NCI-H446 (cell line): Measurements from ENCODE around the gene TAF1C.
"Not testable (repeated sequence)": the region's sequence is repeated elsewhere in the genome, so short reads cannot be mapped to it uniquely, and the experiment has no call there.

ENCODE experiments used
- DNase-seq, 2 experiments: peaks; one replicate each; lab custom pipeline; 2025; lab: John Stamatoyannopoulos, UW

TAF1C gene, protein sequence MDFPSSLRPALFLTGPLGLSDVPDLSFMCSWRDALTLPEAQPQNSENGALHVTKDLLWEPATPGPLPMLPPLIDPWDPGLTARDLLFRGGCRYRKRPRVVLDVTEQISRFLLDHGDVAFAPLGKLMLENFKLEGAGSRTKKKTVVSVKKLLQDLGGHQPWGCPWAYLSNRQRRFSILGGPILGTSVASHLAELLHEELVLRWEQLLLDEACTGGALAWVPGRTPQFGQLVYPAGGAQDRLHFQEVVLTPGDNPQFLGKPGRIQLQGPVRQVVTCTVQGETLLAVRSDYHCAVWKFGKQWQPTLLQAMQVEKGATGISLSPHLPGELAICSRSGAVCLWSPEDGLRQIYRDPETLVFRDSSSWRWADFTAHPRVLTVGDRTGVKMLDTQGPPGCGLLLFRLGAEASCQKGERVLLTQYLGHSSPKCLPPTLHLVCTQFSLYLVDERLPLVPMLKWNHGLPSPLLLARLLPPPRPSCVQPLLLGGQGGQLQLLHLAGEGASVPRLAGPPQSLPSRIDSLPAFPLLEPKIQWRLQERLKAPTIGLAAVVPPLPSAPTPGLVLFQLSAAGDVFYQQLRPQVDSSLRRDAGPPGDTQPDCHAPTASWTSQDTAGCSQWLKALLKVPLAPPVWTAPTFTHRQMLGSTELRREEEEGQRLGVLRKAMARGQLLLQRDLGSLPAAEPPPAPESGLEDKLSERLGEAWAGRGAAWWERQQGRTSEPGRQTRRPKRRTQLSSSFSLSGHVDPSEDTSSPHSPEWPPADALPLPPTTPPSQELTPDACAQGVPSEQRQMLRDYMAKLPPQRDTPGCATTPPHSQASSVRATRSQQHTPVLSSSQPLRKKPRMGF

DNA sequence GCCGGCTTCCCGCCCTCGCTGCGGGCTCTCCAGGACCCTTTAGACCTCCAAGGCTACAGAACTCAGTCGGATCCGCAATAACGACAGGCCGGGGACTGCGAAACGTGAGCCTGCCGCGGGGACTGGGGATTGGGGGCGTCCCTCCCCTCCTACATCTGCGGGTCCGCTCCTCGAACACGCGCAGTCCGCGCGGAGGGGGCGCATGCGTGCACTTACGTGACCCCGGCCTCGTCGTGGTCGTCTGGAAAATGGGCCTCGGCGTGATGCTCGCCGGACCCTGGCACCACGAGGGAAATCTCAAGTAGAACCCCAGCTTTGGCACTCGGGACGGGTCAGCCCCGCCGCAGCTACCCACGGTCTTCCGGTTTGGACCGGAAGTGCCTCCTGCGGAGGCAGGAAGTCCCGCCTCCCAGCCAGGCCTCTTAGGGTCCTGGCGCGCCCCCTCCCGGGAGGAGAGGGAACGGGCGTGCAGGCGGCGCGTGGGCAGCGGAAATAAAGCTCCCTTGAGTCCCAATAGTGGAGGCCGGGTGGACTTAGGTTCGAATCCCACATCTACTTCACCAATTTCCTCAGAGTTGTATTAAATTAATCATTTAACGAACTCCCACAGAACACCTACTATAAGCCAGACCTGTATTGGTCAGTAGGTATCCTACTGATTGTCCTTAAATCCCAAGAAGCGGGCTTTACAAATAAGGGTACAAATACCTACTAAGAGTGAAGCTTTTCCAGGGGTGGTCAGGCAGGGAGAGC lies at the start of gene TAF1C:
Gene TAF1C, minus strand, starts transcription at position 373 of the 753 bp plus-strand sequence. CDS start 2,069 bp downstream, outside the sequence.
- peak; percentile 67 to 92 for DNase-seq

DNA sequence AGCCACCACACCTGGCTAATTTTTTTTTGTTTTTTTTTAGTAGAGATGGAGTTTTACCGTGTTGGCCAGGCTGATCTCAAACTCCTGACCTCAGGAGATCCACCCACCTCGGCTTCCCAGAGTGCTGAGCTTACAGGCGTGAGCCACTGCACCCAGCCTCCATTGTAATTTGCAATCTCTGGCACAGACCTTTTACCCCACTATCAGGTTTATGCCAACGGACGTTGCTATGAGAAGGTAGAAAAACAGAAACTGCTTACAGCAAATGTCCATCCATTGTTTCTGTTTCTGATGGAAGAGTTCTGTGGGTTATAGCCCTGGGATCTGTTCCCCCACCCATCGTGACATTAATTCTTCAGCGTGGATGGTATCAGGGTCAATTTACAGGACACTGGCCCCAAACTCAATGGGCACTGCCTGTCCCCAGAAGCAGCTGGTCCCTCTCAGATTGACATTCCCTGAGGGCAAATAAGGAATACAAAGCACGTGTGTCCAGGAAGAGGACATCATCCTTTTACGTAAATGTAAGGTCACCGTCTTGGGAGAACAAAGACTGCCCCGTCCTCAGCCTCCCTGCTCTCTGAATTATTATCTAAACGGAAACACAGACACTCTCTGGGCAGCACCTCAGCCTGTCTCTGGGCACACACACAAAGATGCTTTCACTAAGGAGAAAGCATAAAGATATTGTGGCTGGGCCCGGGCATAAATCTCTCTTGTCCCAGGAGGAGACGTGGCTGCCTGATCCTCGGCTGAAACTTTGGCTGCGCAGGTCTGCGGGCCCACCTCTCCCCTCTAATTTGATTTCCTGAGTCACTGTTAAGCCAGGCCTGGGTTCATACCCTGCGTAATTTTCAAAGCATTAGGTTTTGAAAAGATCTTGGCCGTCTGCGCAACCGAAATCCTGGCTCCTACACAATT lies 47.7 kb upstream of the TAF1C start:
- DNase-seq = no peak

DNA sequence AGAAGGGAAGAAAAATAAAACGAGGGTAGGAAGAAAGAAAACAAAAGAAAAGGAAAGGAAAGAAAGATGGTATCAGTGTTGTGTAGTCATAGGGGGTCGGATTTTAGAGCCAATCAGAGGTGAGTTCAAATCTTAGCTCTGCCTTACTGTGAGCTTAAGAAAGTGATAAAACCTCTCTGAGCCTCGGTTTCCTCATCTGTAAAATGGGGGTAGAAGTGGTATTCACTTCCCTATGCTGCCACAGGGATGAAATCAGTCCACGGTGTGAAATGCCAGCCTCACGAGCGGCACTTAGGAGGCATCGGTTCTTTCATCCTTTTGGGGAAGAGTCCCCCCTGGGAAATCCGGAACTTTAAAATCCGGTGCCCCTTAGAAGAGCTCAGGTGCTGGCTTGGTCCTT lies 46.9 kb upstream of the TAF1C start:
- no peak for DNase-seq

DNA sequence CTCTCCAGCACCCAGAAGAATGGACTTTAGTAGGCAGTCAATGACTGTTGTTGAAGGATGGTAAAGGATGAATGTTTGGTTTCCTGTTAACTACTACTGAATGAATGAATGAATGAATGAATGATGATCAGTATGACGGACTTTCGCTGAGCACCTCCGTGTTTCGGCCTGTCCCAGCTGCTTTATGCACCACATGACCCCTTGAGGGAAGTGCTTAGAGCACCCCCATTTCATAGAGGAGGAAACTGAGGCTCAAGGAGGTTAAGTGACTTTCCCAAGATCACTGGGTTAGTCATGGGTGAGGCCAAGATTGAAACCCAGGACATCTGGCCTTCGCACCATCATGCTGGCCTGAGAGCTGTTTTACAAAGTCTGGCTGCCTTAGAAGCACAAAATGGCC lies 46.1 kb upstream of the TAF1C start:
- no peak for DNase-seq

DNA sequence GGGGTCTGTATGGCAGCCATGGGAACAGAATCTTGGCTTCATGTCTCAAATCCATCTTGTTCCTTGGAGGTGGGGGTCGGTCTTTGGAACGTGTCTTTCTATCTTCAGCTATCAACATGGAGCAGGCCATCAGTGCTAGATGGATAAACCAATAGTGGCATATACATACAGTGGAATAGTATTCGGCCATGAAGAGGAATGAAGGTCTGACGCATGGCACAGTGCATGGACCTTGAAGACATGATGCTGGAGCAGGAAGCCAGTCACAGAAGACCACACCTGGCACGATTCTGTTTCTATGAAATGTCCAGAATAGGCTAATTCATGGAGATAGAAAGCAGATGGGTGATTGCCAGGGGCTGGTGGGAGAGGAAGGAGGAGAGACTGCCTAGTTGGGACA lies 45.2 kb upstream of the TAF1C start:
- DNase-seq = no peak

DNA sequence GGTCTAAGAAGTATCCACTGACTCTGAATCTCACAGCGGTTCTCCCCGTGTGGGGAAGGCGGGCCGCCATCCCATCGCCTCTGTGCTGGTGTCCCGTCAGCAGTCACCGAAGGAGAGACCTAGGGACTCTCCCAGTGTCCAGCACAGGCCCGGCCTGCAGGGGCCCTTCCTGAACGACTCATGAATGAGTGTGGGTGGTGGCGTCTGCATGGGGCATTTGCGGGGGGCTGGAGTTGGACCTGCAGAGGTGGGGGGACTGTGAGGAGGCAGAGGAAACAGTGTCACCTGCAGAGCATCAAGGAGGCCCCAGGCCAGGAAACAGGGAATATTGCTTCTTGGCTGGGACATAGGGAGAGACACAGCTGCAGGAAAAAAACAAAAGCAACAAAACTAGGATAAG lies 42.6 kb upstream of the TAF1C start:
- DNase-seq = no peak

DNA sequence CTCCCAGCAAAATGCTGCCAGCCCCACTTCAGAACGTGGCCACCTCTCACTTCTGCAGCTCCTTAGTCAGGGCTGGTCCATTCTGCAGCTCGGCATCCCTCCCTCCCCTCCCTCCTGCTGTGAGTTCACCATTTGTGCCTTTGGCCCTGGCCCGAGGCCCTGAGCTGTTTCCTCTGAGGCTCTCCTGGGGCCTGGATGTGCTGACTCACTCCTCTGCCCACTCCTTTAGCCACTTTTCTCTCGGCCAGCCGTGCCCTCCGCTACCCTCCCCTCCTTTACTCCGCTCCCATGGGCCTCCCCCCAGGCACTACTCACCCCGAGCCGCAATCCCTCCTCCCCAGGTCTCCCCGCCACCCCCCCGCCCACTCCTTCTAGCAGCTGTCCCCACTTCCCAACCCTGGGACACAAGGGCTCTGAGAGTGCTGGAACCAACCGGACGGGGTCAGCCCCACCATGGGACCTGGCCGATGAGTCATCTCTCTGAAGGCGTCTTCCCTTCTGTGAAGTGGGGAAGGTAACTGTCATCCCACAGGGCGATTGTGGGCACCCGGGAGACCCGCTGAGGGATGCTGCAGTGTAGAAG lies 41.5 kb upstream of the TAF1C start:
- DNase-seq = no peak

DNA sequence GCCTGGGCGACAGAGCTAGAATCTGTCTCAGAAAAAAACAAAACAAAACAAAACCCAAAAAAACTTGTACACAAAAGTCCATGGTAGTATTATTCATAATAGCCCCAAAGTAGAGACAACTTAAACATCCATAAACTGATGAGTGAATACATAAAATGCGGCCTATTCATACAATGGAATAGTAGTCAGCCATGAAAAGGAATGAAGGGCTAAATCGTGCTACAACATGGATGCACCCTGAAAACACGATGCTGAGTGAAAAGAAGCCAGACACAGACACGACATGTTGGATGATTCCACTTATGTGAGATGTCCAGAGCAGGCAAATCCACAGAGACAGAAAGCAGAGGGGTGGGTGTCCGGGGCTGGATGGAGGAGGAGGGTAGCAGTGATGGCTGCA lies 40.7 kb upstream of the TAF1C start:
- no peak for DNase-seq

DNA sequence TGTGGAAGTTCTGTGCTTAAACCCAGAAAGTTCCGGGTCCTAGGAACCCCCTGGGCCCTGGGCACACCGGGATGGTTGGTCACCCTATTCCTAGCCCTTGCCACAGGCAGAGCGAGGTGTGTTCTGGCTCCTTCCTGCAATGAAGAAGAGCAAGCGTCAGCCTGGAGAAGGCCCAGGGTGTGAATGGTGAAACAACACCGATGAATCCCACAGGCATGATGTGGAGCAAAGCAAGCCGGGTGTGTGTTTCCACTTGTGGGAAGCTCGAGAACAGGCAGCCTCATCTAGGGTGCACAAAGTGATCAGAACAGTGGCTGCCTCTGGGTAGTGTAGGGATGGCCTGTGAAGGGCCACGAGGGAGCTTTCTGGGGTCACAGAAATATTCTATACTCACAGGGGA lies 39.2 kb upstream of the TAF1C start:
- DNase-seq = no peak

DNA sequence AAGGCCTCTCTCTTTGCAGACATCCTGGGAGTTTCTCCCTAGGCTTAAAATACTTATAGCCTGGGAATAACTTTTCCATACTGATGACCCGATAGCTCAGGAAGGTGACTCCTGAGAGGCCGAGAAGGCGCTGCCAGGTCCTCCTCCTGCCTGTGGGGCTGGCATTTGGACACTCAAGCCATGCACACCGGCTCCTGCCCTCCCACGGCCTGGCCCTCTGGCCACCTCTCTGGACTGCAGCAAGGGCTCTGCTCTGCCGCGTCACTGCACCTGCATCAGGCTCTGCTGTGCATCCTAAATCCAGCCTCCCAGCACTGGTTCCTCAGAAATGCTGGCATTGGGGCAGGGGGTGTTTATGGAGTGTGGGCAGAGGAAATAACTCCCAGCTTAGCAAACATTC lies 38.7 kb upstream of the TAF1C start:
- DNase-seq = no peak

DNA sequence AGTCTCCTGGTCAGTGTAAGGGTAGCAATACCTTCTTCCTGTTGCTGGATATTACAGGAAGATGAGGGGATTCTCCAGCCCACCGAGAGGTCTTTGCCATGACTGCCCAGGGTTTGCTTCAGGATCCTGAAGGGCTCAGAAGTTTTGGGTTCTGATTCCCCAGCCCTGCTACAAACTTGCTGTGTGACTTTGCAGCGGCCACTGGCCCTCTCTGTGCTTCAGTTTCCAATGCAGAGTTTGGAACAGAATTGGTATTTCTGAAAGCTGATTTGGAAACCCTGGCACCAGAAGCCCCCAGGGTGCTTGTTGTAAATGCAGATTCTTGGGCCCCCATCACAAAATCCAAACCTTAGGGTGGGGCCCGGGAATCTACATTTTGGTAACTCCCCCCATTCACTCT lies 38.3 kb upstream of the TAF1C start:
- no peak for DNase-seq

DNA sequence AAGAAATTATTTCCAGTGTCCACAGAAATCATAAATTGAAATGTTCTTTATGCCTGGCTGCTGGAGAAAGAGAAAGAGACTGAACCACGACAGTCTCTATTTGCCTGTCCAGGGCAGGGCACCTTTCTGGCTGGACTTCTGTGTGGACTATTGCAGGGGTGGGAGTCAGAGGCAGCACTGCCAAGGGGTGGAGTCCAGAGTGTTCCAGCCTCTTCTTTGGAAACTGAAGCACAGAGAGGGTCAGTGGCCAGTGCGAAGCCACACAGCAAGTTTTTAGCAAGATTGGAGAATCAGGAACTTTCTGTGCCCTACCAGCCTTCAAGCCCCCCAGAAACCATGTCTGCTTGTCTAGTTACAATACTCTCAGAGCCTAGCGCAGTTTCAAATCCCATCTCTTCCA lies 37.7 kb upstream of the TAF1C start:
- DNase-seq = no peak

DNA sequence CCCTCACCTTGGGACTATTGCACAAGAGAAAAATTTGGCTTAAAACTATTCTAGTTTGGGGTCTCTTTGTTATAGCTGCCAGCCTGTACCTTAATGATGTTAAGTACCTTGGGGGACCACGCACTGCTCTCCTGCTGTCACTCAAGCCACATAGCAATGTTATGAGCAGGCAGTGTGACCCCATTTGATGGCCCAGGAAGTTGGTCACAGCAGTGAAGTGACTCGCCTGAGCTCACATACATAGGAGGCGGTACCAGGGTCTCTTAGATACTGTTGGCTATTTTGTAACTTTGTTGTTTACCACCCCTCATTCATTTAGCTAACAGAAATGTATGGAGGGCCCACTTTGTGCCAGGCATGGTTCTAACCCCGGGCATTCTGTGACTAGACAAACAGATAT lies 36.6 kb upstream of the TAF1C start:
- no peak for DNase-seq

DNA sequence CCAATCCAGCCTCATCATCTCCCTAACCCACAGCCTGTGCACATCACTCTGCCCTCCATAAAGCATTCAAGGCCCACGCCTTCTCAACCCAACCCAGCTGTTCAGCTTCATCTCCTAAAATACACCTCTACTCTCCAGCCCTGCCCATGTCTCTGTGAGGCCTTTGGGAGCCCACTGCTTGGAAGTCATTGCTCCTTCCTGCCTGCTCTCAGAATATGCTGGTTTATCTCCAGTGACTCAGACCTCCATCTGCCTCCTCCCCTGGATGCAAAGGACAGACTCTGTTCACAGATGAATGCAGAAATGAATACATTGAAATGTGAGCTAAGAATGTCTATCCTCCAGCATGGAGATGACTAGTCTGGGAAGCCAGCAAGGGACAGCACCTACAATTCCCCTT lies 34.0 kb upstream of the TAF1C start:
- DNase-seq = no peak

DNA sequence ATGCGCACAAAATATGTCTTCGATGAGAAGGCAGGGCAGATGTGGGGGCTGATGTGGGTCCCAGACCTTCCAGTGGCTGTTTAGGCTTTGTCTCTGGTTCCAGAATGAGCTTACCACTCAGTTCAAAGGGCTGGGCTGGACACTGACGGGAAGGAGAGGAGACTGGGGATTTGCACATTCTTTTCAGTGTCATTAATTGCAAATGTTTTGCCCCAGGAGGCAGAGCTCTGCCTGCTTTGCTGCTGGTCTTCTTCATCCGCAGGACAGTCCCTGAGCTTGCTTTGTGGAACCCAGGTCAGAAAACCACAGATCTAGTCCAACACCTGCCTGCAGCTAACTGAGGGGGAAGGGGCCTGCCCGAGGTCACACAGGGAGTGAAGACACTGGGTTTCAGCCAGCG lies 32.1 kb upstream of the TAF1C start:
- DNase-seq = no peak

DNA sequence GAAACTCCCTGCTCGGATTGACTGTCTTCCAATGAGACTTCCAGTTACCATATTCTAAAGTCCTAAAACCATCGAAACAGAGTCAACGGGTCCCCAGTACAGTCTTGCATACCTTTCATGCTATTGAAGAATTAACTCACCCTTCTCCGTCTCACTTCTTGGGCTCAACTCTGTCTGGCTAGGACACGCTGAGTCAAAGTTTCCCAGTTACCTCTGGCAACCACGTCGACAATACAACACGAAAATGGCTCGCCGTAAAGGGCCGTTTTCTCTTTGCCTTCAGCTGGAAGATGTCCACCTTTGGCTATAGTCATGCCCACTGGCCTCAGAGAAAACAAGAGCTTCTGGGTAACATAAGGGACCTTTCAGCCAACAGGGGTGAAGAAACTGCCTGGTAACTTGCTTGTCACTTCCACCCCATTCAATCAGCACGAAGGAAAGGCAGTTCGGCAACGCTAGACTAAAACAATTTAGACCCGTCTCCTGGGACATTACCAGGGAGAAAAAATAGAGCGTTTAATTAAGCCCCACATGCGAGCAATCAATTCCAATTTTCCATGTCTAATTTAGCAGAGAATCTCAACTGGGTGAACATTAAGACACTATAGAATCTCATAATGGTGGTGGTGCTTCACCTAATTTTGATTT lies 31.4 kb upstream of the TAF1C start:
- DNase-seq = no peak

DNA sequence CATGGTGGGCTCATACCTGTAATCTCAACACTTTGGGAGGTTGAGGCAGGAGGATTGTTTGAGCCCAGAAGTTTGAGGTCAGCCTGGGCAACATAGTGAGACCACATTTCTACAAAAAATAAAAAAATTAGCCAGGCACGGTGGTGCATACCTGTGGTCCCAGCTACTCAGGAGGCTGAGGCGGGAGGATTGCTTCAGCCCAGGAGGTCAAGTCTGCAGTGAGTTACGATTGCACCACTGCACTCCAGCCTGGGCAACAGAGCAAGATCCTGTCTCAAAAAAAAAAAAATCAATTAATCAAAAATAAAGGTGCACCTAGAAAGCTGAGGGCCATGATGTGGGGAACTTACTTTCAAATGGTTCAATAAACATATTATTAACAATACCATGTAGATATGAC lies 29.3 kb upstream of the TAF1C start:
- DNase-seq = not testable (repeated sequence)

DNA sequence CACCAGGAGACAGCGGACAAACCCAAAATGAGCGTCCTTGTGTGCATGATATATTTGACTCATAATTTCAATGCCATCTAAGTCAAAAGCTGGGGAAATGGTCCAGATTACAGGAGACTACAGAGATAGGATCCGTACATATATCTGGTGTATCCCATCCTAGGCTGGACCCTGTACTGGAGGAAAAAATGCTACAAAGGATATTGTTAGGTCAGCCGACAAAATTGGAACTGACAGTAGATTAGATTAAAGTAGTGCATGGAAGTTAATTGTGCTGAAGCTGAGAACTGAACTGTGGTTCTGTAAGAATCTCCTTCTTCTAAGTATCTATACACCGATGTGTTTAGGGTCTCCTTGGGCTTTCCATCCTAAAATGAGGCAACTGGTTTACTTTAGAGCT lies 28.7 kb upstream of the TAF1C start:
- DNase-seq = no peak

DNA sequence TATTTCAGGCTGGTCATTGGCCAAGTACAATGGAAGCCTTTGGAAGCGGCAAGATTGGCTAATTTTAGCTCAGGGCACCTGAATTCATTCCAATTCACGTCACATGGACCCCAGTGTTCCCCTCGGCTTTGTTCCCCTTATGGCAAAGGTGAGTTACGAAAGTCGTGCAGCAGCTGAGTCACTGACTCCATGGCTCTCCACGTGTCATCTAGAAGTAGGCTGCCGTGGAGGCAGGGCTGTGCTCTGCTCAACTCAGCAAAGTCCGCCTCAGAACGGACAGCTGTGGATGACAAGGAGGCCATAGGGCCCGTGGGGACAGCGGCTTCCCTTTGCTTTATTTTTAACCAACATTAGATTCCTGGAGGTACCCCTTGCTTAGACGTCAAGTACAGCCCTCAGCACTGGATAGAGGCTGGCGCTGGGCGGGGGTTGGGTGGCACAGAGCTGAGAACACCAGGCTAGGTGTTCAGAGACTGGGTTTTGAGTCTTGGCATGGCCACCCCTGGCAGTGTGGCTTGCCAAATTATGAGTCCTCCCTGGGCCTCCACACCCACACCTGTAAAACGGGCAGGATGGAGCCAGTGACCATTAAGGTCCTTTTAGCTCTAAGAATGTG lies 27.7 kb upstream of the TAF1C start:
- no peak for DNase-seq

DNA sequence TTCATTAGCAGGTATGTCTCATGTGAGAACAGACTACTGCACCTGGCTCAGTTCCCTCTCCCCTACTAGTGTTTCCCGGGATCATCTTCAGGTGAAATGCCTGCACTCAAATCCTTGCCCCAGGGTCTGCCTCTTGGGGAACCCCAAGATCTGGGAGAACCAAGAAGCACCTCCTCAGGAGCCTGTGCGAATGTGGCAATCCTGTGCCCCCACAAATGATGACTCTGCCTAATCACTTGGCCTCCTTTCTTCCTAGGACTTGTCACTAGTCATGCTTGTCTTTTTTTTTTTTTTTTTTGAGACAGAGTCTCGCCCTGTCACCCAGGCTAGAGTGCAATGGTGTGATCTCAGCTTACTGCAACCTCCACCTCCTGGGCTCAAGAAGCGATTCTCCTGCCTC lies 25.8 kb upstream of the TAF1C start:
- DNase-seq = no peak
